HCT116 (cell line): ENCODE data around the gene AUP1.

Experiments used
- CBX3 ChIP-seq: IDR thresholded peaks from 2 replicates; pipeline ENCODE4 v1.6.1; 2012; ENCODE audit warnings: low read depth
- EGR1 ChIP-seq: IDR thresholded peaks from 2 replicates; pipeline ENCODE4 v1.6.1; 2012; ENCODE audit warnings: low read depth
- EZH2 ChIP-seq: fragments of 200-600 bp; sonication (generic); IDR thresholded peaks from 2 replicates; pipeline ENCODE4 v1.6.1; 2017; ENCODE audit warnings: antibody characterized with exemption, mixed run types
- EZH2phosphoT487 ChIP-seq: fragments of 200-600 bp; IDR thresholded peaks from 2 replicates; pipeline ENCODE4 v1.6.1; 2018; ENCODE audit warnings: antibody characterized with exemption, borderline replicate concordance
- JUND ChIP-seq: IDR thresholded peaks from 2 replicates; pipeline ENCODE4 v1.6.1; 2012
- POLR2AphosphoS5 ChIP-seq: IDR thresholded peaks from 2 replicates; pipeline ENCODE4 v1.6.1; 2011; ENCODE audit warnings: mild to moderate bottlenecking, low read depth, low read length, moderate library complexity
- SIN3A ChIP-seq: IDR thresholded peaks from 2 replicates; pipeline ENCODE4 v1.6.1; 2012; ENCODE audit warnings: low read depth
- SRF ChIP-seq: IDR thresholded peaks from 2 replicates; pipeline ENCODE4 v1.6.1; 2012; ENCODE audit warnings: low read depth
- ZNF274 ChIP-seq: fragments of 200-500 bp; sonication (Bioruptor generic); IDR thresholded peaks from 2 replicates; pipeline ENCODE4 v1.6.1; 2014; ENCODE audit warnings: mild to moderate bottlenecking, low read depth, low read length, inconsistent platforms
- TF ChIP-seq, protein P1 (sequence below), 3 experiments: fragments of 200-600 bp in 1 of 3; sonication (generic) in 1 of 3; IDR thresholded peaks in 2 of 3; conservative IDR thresholded peaks in 1 of 3; 2 replicates each; pipeline ENCODE4 v1.5.1; 2012 to 2017; ENCODE audit warnings: low read depth in 2 of 3, low read length in 2 of 3, antibody characterized with exemption in 1 of 3, borderline replicate concordance in 1 of 3, control low read depth in 1 of 3, mild to moderate bottlenecking in 1 of 3, mixed read lengths in 1 of 3, mixed run types in 1 of 3, moderate library complexity in 1 of 3; ENCODE audit not compliant: insufficient read depth in 1 of 3

DNA sequence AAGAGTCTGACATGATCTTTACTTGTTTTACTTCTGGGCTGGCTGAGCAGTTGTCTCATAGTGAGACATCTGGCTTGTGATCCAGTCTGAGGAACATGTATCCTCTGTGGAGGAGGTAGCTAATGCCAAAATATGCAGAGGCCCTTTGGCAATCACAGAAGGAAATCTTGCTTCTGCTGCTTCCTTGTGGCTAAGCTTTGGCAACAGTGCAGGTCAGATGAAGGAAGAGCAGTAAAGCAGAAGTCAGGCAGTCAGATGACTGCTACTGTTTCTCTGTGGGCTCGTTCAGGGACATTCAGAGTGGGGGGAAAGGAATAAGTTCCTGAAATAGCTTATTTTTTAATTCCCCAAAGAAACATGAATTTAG lies 47.3 kb upstream of the AUP1 start:
- TF ChIP-seq, protein P1, sequence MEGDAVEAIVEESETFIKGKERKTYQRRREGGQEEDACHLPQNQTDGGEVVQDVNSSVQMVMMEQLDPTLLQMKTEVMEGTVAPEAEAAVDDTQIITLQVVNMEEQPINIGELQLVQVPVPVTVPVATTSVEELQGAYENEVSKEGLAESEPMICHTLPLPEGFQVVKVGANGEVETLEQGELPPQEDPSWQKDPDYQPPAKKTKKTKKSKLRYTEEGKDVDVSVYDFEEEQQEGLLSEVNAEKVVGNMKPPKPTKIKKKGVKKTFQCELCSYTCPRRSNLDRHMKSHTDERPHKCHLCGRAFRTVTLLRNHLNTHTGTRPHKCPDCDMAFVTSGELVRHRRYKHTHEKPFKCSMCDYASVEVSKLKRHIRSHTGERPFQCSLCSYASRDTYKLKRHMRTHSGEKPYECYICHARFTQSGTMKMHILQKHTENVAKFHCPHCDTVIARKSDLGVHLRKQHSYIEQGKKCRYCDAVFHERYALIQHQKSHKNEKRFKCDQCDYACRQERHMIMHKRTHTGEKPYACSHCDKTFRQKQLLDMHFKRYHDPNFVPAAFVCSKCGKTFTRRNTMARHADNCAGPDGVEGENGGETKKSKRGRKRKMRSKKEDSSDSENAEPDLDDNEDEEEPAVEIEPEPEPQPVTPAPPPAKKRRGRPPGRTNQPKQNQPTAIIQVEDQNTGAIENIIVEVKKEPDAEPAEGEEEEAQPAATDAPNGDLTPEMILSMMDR (IDR thresholded peaks at IDR 0.05 in 2 of 3, conservative IDR thresholded peaks at IDR 0.05 in 1 of 3; ENCODE audit: borderline replicate concordance in 1 of 3, insufficient read depth in 1 of 3, low read depth in 2 of 3, low read length in 2 of 3), result no peak
- TF ChIP-seq SRF (no peak), POLR2AphosphoS5 (no peak), SIN3A (no peak), JUND (no peak), EZH2phosphoT487 (no peak), ZNF274 (no peak), CBX3 (no peak), EZH2 (no peak), EGR1 (no peak)
